ENCODE results near the gene FNBP1.

DNA sequence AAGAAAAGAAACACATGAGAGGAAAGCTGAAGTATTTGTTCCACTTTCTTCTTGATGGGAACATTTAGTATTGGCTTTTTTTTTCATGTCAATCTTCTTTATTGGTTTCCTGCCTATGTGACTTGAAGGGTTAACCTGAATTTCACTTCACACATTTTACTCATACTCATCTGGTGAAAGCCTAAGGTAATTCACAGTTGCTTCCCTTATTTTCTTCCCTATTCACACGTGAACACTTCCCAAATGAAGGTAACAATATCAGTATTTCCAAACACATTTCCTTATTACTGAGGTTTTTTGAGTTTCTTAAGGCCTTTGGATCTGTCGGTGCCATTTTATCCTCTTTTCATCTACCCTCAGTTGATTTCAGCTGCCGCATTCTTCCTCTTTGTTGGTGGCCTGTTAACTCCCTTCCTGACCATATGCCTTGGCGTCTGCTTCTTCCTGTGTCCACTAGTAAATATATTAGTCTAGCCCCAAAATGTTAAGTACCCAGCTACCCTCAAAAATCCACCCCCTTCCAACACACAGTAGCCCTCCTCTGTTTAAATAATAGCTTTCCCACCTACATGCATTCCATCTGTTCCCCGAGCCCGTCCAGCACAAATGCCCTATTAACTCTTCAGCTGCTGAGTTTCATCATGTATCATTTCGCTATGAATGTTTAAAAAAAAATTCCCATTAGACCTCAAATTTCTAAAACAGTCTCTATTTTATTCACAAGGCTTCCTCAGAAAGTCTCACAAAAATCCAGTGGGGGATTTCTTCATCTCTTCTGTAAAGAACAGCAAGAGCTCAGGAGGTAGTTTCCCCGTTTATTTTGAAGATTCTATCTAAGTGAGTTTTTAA lies 110.5 kb downstream of the FNBP1 start:
- TF ChIP-seq CTCF (IDR thresholded peaks at IDR 0.05; ENCODE audit: poor library complexity): no peak
- TF ChIP-seq EZH2 (IDR thresholded peaks at IDR 0.05; ENCODE audit: borderline replicate concordance): no peak
- TF ChIP-seq EZH2phosphoT487 (IDR thresholded peaks at IDR 0.05; ENCODE audit: low read depth, severe bottlenecking, unreplicated experiment): no peak

All from hepatocyte (in vitro differentiated cells).